Measurements from ENCODE around the gene HARBI1.

- TF ChIP-seq SUZ12 (IDR thresholded peaks at IDR 0.05; ENCODE audit: extremely low read depth, insufficient read depth, insufficient read length) (no peak), YY1 (IDR thresholded peaks at IDR 0.05; ENCODE audit: insufficient read depth, insufficient read length) (no peak)
Observed at GRCh38 chr11:46562527-46562926, 54.5 kb downstream of the HARBI1 start.

Data from NT2/D1 (cell line).